ENCODE results near the gene PLCXD1. TPM values are rescaled to one million over a fixed set of nuclear protein-coding genes. Genes with fewer than 3 reads are reported as not detected.

Gene PLCXD1
- total and polyA plus RNA-seq, 4 donors: 13.4 to 41.5 (median 28.2) TPM

GRCh38 chrX:334971-335757, 54.0 kb downstream of the PLCXD1 start:
- no peak overlapping the region for H3K27ac ChIP-seq (ENCODE audit: low read depth in 1 of 2, low read length in 1 of 2)
- TF ChIP-seq, protein P1, sequence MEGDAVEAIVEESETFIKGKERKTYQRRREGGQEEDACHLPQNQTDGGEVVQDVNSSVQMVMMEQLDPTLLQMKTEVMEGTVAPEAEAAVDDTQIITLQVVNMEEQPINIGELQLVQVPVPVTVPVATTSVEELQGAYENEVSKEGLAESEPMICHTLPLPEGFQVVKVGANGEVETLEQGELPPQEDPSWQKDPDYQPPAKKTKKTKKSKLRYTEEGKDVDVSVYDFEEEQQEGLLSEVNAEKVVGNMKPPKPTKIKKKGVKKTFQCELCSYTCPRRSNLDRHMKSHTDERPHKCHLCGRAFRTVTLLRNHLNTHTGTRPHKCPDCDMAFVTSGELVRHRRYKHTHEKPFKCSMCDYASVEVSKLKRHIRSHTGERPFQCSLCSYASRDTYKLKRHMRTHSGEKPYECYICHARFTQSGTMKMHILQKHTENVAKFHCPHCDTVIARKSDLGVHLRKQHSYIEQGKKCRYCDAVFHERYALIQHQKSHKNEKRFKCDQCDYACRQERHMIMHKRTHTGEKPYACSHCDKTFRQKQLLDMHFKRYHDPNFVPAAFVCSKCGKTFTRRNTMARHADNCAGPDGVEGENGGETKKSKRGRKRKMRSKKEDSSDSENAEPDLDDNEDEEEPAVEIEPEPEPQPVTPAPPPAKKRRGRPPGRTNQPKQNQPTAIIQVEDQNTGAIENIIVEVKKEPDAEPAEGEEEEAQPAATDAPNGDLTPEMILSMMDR (IDR thresholded peaks at IDR 0.05; ENCODE audit: control extremely low read depth, extremely low read depth): no peak
- 97 to 98% methylated on average over 47 of the region's 47 CpGs for WGBS, 2 donors
- H3K9ac ChIP-seq (ENCODE audit: insufficient read depth in 1 of 2, low read length in 2 of 2): no peak overlapping the region
- ATAC-seq (ENCODE audit: insufficient read depth, low FRiP score) (no peak), DNase-seq (no peak)
- H3K9me3 ChIP-seq (ENCODE audit: control insufficient read depth in 4 of 4, insufficient read depth in 3 of 4, low read length in 3 of 4): peaks cover 0 to 6% (median 0%) of the 10 kb centered on the region in 4 donors
- no peak overlapping the region for H3K4me3 ChIP-seq
- H3K27me3 ChIP-seq (ENCODE audit: control insufficient read depth in 3 of 3, insufficient read depth in 3 of 3, low read length in 2 of 3): peaks cover 0 to 5% (median 0%) of the 10 kb centered on the region in 3 donors
- peaks cover 0 to 8% (median 0%) of the 10 kb centered on the region in 5 donors for H3K4me1 ChIP-seq (ENCODE audit: control insufficient read depth in 5 of 5, insufficient read depth in 5 of 5, low read length in 5 of 5)
- H3K36me3 ChIP-seq (ENCODE audit: control insufficient read depth in 4 of 4, insufficient read depth in 4 of 4, low read length in 4 of 4): peaks cover 4 to 39% (median 22%) of the 10 kb centered on the region in 4 donors

GRCh38 chrX:335758-336155, 54.6 kb downstream of the PLCXD1 start:
- ATAC-seq (ENCODE audit: insufficient read depth, low FRiP score) (no peak), DNase-seq (no peak)
- Histone ChIP-seq H3K9me3 (ENCODE audit: control insufficient read depth in 4 of 4, insufficient read depth in 3 of 4, low read length in 3 of 4) (peaks cover 0 to 6% (median 0%) of the 10 kb centered on the region in 4 donors), H3K9ac (ENCODE audit: insufficient read depth in 1 of 2, low read length in 2 of 2) (no peak overlapping the region), H3K27ac (ENCODE audit: low read depth in 1 of 2, low read length in 1 of 2) (no peak overlapping the region), H3K4me1 (ENCODE audit: control insufficient read depth in 5 of 5, insufficient read depth in 5 of 5, low read length in 5 of 5) (peaks cover 0 to 8% (median 0%) of the 10 kb centered on the region in 5 donors), H3K4me3 (no peak overlapping the region), H3K36me3 (ENCODE audit: control insufficient read depth in 4 of 4, insufficient read depth in 4 of 4, low read length in 4 of 4) (peaks cover 4 to 39% (median 22%) of the 10 kb centered on the region in 4 donors), H3K27me3 (ENCODE audit: control insufficient read depth in 3 of 3, insufficient read depth in 3 of 3, low read length in 2 of 3) (peaks cover 0 to 5% (median 0%) of the 10 kb centered on the region in 3 donors)
- 96 to 97% methylated on average over 17 of the region's 17 CpGs for WGBS, 2 donors
- TF ChIP-seq, protein P1 (IDR thresholded peaks at IDR 0.05; ENCODE audit: control extremely low read depth, extremely low read depth): no peak

GRCh38 chrX:336227-336626, 55.0 kb downstream of the PLCXD1 start:
- TF ChIP-seq, protein P1 (IDR thresholded peaks at IDR 0.05; ENCODE audit: control extremely low read depth, extremely low read depth): no peak
- DNase-seq (no peak), ATAC-seq (ENCODE audit: insufficient read depth, low FRiP score) (no peak)
- no peak overlapping the region for H3K27ac ChIP-seq (ENCODE audit: low read depth in 1 of 2, low read length in 1 of 2)
- 88% methylated on average over 21 of the region's 21 CpGs for WGBS, 2 donors
- H3K4me1 ChIP-seq (ENCODE audit: control insufficient read depth in 5 of 5, insufficient read depth in 5 of 5, low read length in 5 of 5): peaks cover 0 to 5% (median 0%) of the 10 kb centered on the region in 5 donors
- no peak overlapping the region for H3K9ac ChIP-seq (ENCODE audit: insufficient read depth in 1 of 2, low read length in 2 of 2)
- peaks cover 0 to 4% (median 0%) of the 10 kb centered on the region in 3 donors for H3K27me3 ChIP-seq (ENCODE audit: control insufficient read depth in 3 of 3, insufficient read depth in 3 of 3, low read length in 2 of 3)
- peaks cover 4 to 39% (median 22%) of the 10 kb centered on the region in 4 donors for H3K36me3 ChIP-seq (ENCODE audit: control insufficient read depth in 4 of 4, insufficient read depth in 4 of 4, low read length in 4 of 4)
- no peak overlapping the region for H3K4me3 ChIP-seq
- peaks cover 0 to 6% (median 0%) of the 10 kb centered on the region in 4 donors for H3K9me3 ChIP-seq (ENCODE audit: control insufficient read depth in 4 of 4, insufficient read depth in 3 of 4, low read length in 3 of 4)
